ENCODE measurements around the gene KIF16B. TPM values are rescaled to one million over a fixed set of nuclear protein-coding genes. Genes with fewer than 3 reads are reported as not detected.

KIF16B gene
- total and polyA plus RNA-seq, 2 of the 8 experiments (the other 6 are each of a cell fraction or from before 2014, with no cell fraction given) = 3.0 to 9.2 TPM

DNA sequence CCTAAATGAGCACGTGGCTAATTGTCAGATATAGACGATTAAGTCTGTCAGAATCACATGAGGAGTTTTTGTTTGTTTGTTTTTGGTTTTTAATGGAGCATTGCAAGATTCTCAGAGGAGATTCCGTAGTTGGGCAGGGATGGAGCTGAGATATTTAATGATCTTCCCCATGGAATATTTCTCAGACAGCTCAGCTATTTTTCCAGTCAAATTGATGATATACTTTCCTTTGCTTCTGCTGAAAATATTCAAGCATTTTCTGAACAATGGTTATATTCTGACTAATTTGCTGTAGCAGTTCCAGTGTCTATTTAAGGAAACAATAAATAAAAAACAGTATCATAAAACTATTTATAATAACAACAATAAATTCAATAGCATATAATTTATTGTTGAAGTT lies 348.4 kb downstream of the KIF16B start:
- H3K18ac ChIP-seq (ENCODE audit: extremely low read depth, low read length) = no peak overlapping the region
- no peak overlapping the region for H3K4me2 ChIP-seq (ENCODE audit: insufficient read depth in 1 of 2, low read depth in 2 of 2, low read length in 2 of 2)
- no peak overlapping the region for H3K9ac ChIP-seq (replicated peaks in 1 of 4; ENCODE audit: extremely low read depth in 1 of 4, low read depth in 3 of 4, low read length in 3 of 4)
- H3K14ac ChIP-seq (ENCODE audit: insufficient read length) = no peak overlapping the region
- no peaks in the 10 kb centered on the region for H4K20me1 ChIP-seq (replicated peaks in 1 of 2; ENCODE audit: control insufficient read depth in 1 of 2, insufficient read depth in 2 of 2, low read length in 2 of 2)
- H2BK20ac ChIP-seq (ENCODE audit: low read length) = no peak overlapping the region
- no peaks in the 10 kb centered on the region for H3K4me1 ChIP-seq (replicated peaks in 1 of 4; ENCODE audit: control insufficient read depth in 3 of 4, insufficient read depth in 4 of 4, low read length in 3 of 4)
- no peak overlapping the region for H4K8ac ChIP-seq (ENCODE audit: extremely low read depth, insufficient read depth, low read length)
- H4K91ac ChIP-seq (replicated peaks; ENCODE audit: insufficient read length, low read length) = no peak overlapping the region
- no peak for DNase-seq (ENCODE audit: low read depth in 1 of 2, low spot score in 2 of 2)
- H3K27ac ChIP-seq (ENCODE audit: low read depth, low read length) = no peak overlapping the region
- WGBS, 2 experiments (ENCODE audit: extremely low coverage in 1 of 2, insufficient coverage in 1 of 2, insufficient read length in 1 of 2, insufficient replicate concordance in 2 of 2, low coverage in 1 of 2, low lambda C conversion rate in 2 of 2, missing lambda C conversion rate in 1 of 2) = 90% methylated on average over 3 of the region's 3 CpGs; no CpG with 5 or more reads in 1 of the 2 experiments
- CTCF ChIA-PET (ENCODE audit: partially characterized antibody) = no interaction called here
- no peak overlapping the region for H3K23ac ChIP-seq (ENCODE audit: insufficient read length)
- no peaks in the 10 kb centered on the region for H3K23me2 ChIP-seq (ENCODE audit: low read depth, low read length)
- H2BK15ac ChIP-seq (ENCODE audit: low read length) = no peak overlapping the region
- no peak overlapping the region for H4K5ac ChIP-seq (ENCODE audit: insufficient read length, low read depth, low read length)
- no peaks in the 10 kb centered on the region for H3K27me3 ChIP-seq (replicated peaks in 1 of 4; ENCODE audit: control insufficient read depth in 3 of 4, extremely low read depth in 1 of 4, insufficient read depth in 3 of 4, low read length in 3 of 4)
- no peaks in the 10 kb centered on the region for H3K79me2 ChIP-seq (ENCODE audit: control insufficient read depth in 1 of 2, insufficient read depth in 2 of 2, low read length in 2 of 2)
- no peak overlapping the region for H2BK5ac ChIP-seq (ENCODE audit: low read depth, low read length)
- H3K79me1 ChIP-seq (ENCODE audit: low read depth, low read length) = no peaks in the 10 kb centered on the region
- peaks cover 6 to 10% of the 10 kb centered on the region in 2 experiments; a peak in 3 of 4 replicates for H3K9me3 ChIP-seq (ENCODE audit: insufficient read depth in 2 of 2, low read depth in 1 of 2, low read length in 1 of 2)
- H2BK120ac ChIP-seq (replicated peaks; ENCODE audit: low read depth, low read length) = no peak overlapping the region
- POLR2A ChIA-PET (ENCODE audit: partially characterized antibody) = no interaction called here
- no peak overlapping the region for H2BK12ac ChIP-seq (ENCODE audit: low read depth, low read length)
- no peaks in the 10 kb centered on the region; a peak in 1 of 8 replicates for H3K36me3 ChIP-seq (ENCODE audit: control insufficient read depth in 2 of 4, insufficient read depth in 4 of 4, low read length in 3 of 4)
- no peak overlapping the region for H3K4ac ChIP-seq (replicated peaks; ENCODE audit: insufficient read length, low read depth, low read length)
- no peak overlapping the region for H3K4me3 ChIP-seq (ENCODE audit: extremely low read depth in 1 of 4, insufficient read depth in 2 of 4, low read depth in 3 of 4, low read length in 4 of 4)
- TF ChIP-seq TAF1 (IDR thresholded peaks at IDR 0.05; ENCODE audit: low read depth, low read length) (no peak), SRF (IDR thresholded peaks at IDR 0.05; ENCODE audit: low read depth, low read length) (no peak), HDAC6 (IDR thresholded peaks at IDR 0.05; ENCODE audit: low read depth, low read length) (no peak), BRCA1 (IDR thresholded peaks at IDR 0.05; ENCODE audit: low read depth, low read length) (no peak), EP300 (IDR thresholded peaks at IDR 0.05; ENCODE audit: borderline replicate concordance in 1 of 2, low read depth in 2 of 2, low read length in 2 of 2) (no peak), CBX8 (IDR thresholded peaks at IDR 0.05; ENCODE audit: borderline replicate concordance, low read depth, low read length) (no peak), POU5F1 (IDR thresholded peaks at IDR 0.05; ENCODE audit: low read depth, low read length) (no peak), KDM5A (IDR thresholded peaks at IDR 0.05; ENCODE audit: low read length) (no peak), NRF1 (IDR thresholded peaks at IDR 0.05; ENCODE audit: low read depth, low read length) (no peak), TCF12 (IDR thresholded peaks at IDR 0.05; ENCODE audit: low read depth, low read length) (no peak), ASH2L (IDR thresholded peaks at IDR 0.05; ENCODE audit: low read length) (no peak)
- TF ChIP-seq, protein P1, sequence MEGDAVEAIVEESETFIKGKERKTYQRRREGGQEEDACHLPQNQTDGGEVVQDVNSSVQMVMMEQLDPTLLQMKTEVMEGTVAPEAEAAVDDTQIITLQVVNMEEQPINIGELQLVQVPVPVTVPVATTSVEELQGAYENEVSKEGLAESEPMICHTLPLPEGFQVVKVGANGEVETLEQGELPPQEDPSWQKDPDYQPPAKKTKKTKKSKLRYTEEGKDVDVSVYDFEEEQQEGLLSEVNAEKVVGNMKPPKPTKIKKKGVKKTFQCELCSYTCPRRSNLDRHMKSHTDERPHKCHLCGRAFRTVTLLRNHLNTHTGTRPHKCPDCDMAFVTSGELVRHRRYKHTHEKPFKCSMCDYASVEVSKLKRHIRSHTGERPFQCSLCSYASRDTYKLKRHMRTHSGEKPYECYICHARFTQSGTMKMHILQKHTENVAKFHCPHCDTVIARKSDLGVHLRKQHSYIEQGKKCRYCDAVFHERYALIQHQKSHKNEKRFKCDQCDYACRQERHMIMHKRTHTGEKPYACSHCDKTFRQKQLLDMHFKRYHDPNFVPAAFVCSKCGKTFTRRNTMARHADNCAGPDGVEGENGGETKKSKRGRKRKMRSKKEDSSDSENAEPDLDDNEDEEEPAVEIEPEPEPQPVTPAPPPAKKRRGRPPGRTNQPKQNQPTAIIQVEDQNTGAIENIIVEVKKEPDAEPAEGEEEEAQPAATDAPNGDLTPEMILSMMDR (IDR thresholded peaks at IDR 0.05; ENCODE audit: control extremely low read depth in 1 of 3, insufficient read depth in 1 of 3, low read depth in 1 of 3, low read length in 3 of 3) = no peak
- no peak overlapping the region for H2AFZ ChIP-seq (ENCODE audit: low read length)
- FAIRE-seq = no peak
- no peak overlapping the region for H2AK5ac ChIP-seq (ENCODE audit: low read depth, low read length)
- H3K56ac ChIP-seq (replicated peaks; ENCODE audit: insufficient read length, low read depth, low read length) = no peak overlapping the region

Measured in H1 (cell line).